Astrocyte (in vitro differentiated cells and primary cell): Measurements from ENCODE around the gene FRMD8.

Experiments
- EZH2 ChIP-seq: IDR thresholded peaks from 2 replicates; pipeline ENCODE4 v1.6.1; 2012; ENCODE audit warnings: mild to moderate bottlenecking, low read length, inconsistent platforms; ENCODE audit not compliant: insufficient read depth
- TF ChIP-seq, protein P1 (sequence below): IDR thresholded peaks from 2 replicates; pipeline ENCODE4 v1.5.1; 2011; ENCODE audit warnings: low read depth, mild to moderate bottlenecking, inconsistent platforms, low read length, moderate library complexity; ENCODE audit not compliant: insufficient read depth

DNA sequence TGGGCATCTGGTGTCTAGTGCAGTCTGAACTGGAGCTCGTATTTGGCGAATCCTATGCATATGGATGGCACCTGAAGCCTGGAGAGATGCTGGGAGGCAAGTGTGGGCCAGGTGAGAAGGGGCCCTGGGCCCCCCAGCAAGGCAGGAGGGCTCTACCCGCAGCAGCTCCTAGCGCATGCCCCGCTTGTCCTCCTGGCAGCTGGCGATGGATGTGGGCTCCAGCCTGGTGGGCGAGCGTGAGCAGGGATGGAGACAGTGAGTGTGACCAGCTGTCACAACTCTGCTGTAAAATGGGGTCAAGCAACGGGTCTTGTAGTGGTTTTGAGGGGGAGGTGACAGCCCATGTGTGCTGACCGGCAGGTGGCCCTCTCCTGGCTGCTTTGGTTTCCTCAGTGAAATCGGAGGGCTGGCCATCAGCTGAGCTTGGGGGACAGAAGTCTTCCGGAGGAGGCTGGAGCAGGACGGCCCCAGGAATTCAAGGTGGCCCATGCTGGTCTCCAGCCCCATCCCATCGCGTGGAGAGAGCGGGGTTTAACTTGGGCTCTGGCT, 12.0 kb downstream of the FRMD8 start:
- TF ChIP-seq, protein P1, sequence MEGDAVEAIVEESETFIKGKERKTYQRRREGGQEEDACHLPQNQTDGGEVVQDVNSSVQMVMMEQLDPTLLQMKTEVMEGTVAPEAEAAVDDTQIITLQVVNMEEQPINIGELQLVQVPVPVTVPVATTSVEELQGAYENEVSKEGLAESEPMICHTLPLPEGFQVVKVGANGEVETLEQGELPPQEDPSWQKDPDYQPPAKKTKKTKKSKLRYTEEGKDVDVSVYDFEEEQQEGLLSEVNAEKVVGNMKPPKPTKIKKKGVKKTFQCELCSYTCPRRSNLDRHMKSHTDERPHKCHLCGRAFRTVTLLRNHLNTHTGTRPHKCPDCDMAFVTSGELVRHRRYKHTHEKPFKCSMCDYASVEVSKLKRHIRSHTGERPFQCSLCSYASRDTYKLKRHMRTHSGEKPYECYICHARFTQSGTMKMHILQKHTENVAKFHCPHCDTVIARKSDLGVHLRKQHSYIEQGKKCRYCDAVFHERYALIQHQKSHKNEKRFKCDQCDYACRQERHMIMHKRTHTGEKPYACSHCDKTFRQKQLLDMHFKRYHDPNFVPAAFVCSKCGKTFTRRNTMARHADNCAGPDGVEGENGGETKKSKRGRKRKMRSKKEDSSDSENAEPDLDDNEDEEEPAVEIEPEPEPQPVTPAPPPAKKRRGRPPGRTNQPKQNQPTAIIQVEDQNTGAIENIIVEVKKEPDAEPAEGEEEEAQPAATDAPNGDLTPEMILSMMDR, result no peak
- no peak for TF ChIP-seq EZH2
